HFFc6 (cell line): ENCODE measurements around the gene SPATA46. TPM values are rescaled to one million over a fixed set of nuclear protein-coding genes. Genes with fewer than 3 reads are reported as not detected.

Experiments used
- DNase-seq: peaks from one replicate; pipeline ENCODE4 v3.0.0-alpha.2; 2018
- H3K27ac Mint-ChIP-seq: 2 replicates; pipeline ENCODE4 v1.8.0; 2020; ENCODE audit warnings: mild to moderate bottlenecking, mixed read lengths
- H3K27me3 Mint-ChIP-seq: 2 replicates; pipeline ENCODE4 v1.8.0; 2021; ENCODE audit warnings: mild to moderate bottlenecking, moderate library complexity, mixed read lengths; ENCODE audit not compliant: insufficient read depth
- H3K36me3 Mint-ChIP-seq: 2 replicates; pipeline ENCODE4 v1.8.0; 2021; ENCODE audit warnings: low read depth, mixed read lengths
- H3K4me1 Mint-ChIP-seq: 2 replicates; pipeline ENCODE4 v1.8.0; 2020; ENCODE audit warnings: low read depth, mixed read lengths
- H3K4me3 Mint-ChIP-seq: 2 replicates; pipeline ENCODE4 v1.8.0; 2020; ENCODE audit warnings: mild to moderate bottlenecking, moderate library complexity, mixed read lengths
- H3K9me3 Mint-ChIP-seq: 2 replicates; pipeline ENCODE4 v1.8.0; 2020; ENCODE audit warnings: mild to moderate bottlenecking, mixed read lengths
- total RNA-seq, 6 experiments: library from RNA; stranded (reverse); fragmentation: NEBNext Ultra II Directional; extraction: Animal tissue kit (Norgen Biotek cat#: 25700); gene quantifications; 2 replicates in 1 of 6; 3 replicates in 5 of 6; pipeline ENCODE4 v1.2.3, GENCODE V29; 2021
- TF ChIP-seq, protein P1 (sequence below): fragments of 200-600 bp; sonication (generic); IDR thresholded peaks from 2 replicates; pipeline ENCODE4 v1.5.0; 2021; ENCODE audit warnings: antibody characterized with exemption, mild to moderate bottlenecking

Gene SPATA46
- total RNA-seq, 6 experiments from 2014 or later = not detected

GRCh38 chr1:162366671-162367070 lies 10.0 kb downstream of the SPATA46 start:
- H3K36me3 Mint-ChIP-seq = no peaks in the 10 kb centered on the region
- H3K9me3 Mint-ChIP-seq = no peaks in the 10 kb centered on the region
- peak overlapping the region; percentile 88 for H3K4me3 Mint-ChIP-seq
- TF ChIP-seq, protein P1, sequence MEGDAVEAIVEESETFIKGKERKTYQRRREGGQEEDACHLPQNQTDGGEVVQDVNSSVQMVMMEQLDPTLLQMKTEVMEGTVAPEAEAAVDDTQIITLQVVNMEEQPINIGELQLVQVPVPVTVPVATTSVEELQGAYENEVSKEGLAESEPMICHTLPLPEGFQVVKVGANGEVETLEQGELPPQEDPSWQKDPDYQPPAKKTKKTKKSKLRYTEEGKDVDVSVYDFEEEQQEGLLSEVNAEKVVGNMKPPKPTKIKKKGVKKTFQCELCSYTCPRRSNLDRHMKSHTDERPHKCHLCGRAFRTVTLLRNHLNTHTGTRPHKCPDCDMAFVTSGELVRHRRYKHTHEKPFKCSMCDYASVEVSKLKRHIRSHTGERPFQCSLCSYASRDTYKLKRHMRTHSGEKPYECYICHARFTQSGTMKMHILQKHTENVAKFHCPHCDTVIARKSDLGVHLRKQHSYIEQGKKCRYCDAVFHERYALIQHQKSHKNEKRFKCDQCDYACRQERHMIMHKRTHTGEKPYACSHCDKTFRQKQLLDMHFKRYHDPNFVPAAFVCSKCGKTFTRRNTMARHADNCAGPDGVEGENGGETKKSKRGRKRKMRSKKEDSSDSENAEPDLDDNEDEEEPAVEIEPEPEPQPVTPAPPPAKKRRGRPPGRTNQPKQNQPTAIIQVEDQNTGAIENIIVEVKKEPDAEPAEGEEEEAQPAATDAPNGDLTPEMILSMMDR = no peak
- peaks cover 4% of the 10 kb centered on the region for H3K27me3 Mint-ChIP-seq
- H3K4me1 Mint-ChIP-seq = peaks cover 13% of the 10 kb centered on the region
- DNase-seq = no peak
- H3K27ac Mint-ChIP-seq = peak overlapping the region; percentile 45; the same call in 1 of the 2 replicates

DNA sequence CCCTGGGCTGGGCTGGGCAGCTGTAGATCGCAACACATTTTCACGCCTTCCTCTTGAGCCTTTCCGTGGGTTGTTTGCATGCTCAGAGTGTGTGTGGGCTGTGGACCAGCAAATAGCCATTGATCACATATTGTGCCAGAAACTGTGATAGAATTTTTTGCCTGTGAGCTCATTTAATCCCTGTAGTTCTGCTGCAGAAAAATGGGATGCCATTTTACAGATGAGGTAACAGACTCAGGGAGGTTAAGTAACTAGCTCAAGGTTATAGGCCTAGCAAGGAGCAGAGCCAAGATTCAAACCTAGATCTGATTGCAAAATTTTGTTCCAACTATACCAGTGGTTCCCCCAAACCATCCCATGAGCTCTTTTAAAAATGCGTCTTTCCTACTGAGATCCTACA lies 10.5 kb downstream of the SPATA46 start:
- Mint-ChIP-seq H3K27me3 (peaks cover 4% of the 10 kb centered on the region), H3K36me3 (no peaks in the 10 kb centered on the region), H3K9me3 (no peaks in the 10 kb centered on the region), H3K4me1 (peaks cover 10% of the 10 kb centered on the region), H3K4me3 (peak overlapping the region; percentile 88; the same call in 1 of the 2 replicates), H3K27ac (no peak overlapping the region)
- DNase-seq = no peak
- TF ChIP-seq, protein P1 = no peak

DNA sequence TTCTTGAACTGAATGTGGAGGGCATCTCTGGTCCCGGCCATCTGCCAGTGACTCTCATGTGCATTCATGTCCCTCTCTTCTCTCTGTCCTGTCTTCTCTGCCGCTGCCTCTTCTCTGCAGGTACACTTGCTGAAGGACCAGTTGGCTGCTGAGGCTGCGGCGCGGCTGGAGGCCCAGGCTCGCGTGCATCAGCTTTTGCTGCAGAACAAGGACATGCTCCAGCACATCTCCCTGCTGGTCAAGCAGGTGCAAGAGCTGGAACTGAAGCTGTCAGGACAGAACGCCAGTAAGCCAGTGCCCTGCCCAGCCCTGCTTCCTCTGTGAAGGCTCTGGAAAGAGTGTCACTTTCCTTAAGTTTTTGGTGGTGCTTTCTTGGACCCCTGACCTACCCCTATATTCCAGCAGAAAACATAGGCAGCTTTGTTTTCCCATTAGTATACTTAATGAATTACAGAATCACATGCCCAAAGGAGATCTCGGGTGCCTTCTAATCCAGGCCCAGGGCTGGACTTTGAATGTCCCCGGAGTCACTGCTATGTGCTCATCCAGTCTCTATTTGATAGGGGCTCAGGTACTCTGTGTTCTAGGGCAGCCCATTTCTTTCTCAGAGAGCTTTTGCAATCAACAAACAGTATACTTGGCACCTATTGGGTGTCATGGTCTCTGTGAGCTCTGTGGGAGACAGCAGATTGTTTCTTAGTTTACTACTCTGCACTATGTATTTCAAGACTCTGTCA lies 11.2 kb downstream of the SPATA46 start:
- Mint-ChIP-seq H3K27me3 (peaks cover 4% of the 10 kb centered on the region), H3K4me3 (no peak overlapping the region), H3K4me1 (peaks cover 10% of the 10 kb centered on the region), H3K36me3 (no peaks in the 10 kb centered on the region), H3K9me3 (no peaks in the 10 kb centered on the region), H3K27ac (no peak overlapping the region)
- TF ChIP-seq, protein P1 = no peak
- DNase-seq = no peak

- Mint-ChIP-seq H3K4me1 (peaks cover 10% of the 10 kb centered on the region), H3K4me3 (no peak overlapping the region), H3K27me3 (peaks cover 7% of the 10 kb centered on the region), H3K27ac (no peak overlapping the region), H3K36me3 (no peaks in the 10 kb centered on the region), H3K9me3 (no peaks in the 10 kb centered on the region)
- TF ChIP-seq, protein P1 = no peak
- no peak for DNase-seq
These were observed 12.2 kb downstream of the SPATA46 start for GRCh38 chr1:162364498-162364897.

DNA sequence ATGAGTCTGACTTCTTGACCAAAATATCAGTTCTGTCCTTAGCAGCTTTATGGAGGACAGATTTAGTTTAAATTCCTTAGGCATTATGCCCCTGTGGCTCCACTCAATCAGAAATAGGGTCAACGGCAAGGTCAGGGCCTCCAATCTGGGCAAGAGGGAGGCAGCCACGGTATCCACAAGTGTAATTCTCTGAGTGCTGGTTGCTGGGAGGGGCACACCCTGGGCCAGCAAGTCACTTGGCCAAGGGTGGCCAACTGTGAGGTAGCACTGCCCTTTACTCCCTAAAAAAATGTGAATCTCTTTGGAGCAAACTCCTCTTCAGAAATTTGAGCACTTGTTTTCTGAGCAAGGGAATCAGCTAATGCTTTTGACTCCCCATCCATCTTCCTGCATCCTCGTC lies 12.8 kb downstream of the SPATA46 start:
- no peak overlapping the region for H3K4me3 Mint-ChIP-seq

More for the DNA sequence above, 12.8 kb downstream of the SPATA46 start:
- Mint-ChIP-seq H3K27ac (no peak overlapping the region), H3K27me3 (peaks cover 8% of the 10 kb centered on the region), H3K9me3 (no peaks in the 10 kb centered on the region), H3K4me1 (peaks cover 10% of the 10 kb centered on the region), H3K36me3 (no peaks in the 10 kb centered on the region)
- no peak for DNase-seq
- TF ChIP-seq, protein P1 = no peak
